ENCODE data around the gene PLEKHF1. TPM values are rescaled to one million over a fixed set of nuclear protein-coding genes. Genes with fewer than 3 reads are reported as not detected.

Gene PLEKHF1
- total RNA-seq, 1 experiment from 2014 or later, result 1.2 TPM

- no peak for DNase-seq (ENCODE audit: low spot score)
These were observed 59.5 kb downstream of the PLEKHF1 start for GRCh38 chr19:29724746-29725145.

Other genes with a start within 250 kb of the PLEKHF1 start
- not detected in 2 replicates for gene VSTM2B, start 139.5 kb upstream of the PLEKHF1 start, total RNA-seq (2014; rRNA removed; shearing (Covaris generic))
- gene POP4, start 59.2 kb upstream of the PLEKHF1 start, total RNA-seq (2014; rRNA removed; shearing (Covaris generic)), result 139 and 140 TPM in 2 replicates
- 22.4 and 24.5 TPM in 2 replicates for gene C19orf12, start 49.8 kb downstream of the PLEKHF1 start, total RNA-seq (2014; rRNA removed; shearing (Covaris generic))
- gene CCNE1, start 146.5 kb downstream of the PLEKHF1 start, total RNA-seq (2014; rRNA removed; shearing (Covaris generic)), result 20.1 and 29.1 TPM in 2 replicates

Data from HT-29 (cell line).